T follicular helper cell (primary cell): ENCODE measurements around the gene ZDBF2.
"Not testable (repeated sequence)": the region's sequence is repeated elsewhere in the genome, so short reads cannot be mapped to it uniquely, and the experiment has no call there.

ENCODE experiments used
- DNase-seq: peaks from one replicate; pipeline ENCODE4 v3.0.0-alpha.2; 2020; ENCODE audit warnings: low read depth

Gene ZDBF2

DNA sequence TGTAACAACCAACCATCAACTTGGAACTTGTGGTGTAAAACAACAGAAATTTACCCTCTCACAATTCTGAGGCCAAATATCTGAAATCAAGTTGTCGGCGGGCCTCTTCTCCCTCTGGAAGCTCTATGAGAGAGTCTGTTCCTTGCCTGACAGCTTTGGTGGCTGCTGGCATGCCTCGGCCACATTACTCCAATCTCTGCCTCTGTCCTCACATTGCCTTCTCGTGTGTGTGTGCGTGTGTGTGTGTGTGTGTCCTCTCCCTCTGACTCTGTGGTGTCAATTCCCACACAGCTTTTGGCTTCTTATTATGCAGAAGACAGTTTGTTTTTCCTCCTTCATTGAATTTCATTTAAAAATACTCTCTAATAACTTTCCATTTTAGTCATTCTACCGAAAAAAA is 50.4 kb downstream of the ZDBF2 start:
- no peak for DNase-seq

DNA sequence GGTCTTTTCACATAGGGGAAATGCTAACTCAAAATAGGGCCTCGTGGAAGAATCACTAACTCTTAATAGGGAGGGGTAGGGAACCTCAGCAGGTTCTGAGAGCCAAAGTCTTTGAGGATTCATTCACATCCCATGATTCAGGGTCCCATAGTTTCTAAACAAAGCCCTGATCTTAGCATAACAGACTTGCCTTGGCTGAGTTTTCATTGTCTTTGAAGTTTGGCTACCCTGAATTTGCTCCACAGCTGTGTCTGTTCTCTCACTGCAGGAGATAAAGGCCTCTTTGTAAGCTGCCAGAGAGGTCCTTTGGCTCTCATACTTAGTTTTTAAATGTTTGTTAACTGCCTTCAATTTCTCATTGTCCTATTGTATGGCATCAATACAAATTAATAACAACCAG is 54.5 kb downstream of the ZDBF2 start:
- no peak for DNase-seq

DNA sequence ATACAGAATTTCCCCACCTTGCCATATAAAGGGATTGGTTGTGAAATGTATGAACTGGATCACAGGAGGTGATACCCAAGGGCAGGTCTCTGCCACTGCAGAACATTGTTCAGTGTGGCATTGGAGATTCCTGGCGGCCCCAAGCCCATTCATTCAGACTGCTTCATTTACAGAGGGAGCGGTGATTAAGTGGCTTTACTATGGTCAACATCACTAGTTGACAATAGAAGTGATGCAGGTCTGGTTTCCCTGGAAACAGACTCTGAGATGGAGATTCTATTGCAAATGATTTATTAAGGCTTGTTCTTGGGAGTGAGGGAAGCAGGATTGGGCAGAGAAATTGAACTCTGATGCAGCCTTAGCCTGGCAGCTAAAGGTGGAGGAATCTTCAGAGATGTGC is 62.4 kb downstream of the ZDBF2 start:
- no peak for DNase-seq

DNA sequence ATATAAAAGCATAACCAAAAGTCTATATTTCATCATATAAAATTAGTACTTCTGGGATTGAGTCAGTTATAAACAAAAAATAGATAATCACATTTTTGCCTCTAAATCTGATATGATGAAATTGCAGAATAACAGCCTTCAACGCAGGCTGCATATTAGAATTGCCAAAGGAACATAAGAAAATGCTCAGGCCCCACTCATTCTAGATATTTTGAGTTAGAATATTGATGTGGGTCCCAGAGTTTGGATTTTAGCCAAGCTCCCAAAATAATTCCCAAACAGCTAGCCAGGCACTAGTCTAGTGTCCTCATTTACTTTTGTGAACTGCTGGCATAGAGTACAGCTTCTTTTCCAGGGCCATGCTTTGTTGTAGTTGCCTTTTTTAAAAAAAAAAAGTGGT is 63.5 kb downstream of the ZDBF2 start:
- DNase-seq = no peak

DNA sequence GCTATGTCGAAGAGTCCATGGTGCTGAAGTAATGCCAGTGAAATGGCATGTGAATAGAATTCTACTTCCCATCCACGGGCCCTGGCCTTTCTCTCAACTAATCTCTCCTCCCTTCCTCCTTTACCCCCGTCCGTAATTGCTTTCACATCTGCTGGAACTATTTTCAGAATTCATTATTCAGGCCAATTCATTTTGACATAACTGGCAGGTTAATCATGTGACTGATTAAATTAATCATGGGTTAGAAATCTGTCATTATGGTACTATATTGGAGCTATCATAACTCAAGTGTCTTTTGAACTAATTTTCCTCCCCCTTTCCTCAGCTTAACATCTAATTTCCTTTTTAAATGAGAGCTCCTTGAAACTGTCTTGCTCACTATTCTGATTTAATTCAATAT is 66.9 kb downstream of the ZDBF2 start:
- DNase-seq = no peak

DNA sequence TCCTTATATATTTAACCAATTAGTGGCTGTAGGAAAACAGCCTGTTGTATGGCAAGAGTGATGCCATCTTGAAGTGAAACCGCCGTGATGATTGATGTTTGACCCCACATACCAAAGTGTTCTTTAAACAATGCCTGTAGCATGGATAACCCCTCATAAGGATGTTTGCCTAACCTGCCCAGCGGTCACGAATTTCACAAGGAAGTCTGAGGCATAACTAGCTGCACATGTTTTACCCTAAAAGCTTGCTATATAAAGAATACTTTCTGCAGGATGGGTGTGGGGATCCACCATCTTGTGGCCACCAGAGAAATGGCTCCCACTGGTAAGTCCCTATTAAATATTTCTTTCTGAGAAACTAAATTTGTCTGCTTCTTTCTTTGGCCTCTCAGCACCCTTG is 68.7 kb downstream of the ZDBF2 start:
- no peak for DNase-seq

DNA sequence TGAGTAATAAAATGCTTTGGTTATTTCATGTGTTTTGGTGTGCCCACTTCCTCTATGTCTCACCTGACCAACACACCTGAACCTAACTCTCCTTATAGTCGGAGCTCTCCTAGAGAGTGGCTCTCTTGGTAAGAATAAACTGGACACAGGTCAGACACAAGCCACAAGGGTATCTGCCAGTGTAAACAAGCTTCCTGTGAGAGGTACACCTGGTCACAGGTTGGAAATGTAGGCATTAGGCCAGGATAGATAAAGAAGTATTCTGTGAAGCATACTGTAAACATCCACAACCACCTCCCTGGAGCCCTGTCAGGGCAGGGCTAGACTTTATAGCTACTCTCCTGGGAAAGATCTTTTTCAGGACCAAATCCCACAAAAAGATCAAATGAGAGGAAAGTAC is 69.4 kb downstream of the ZDBF2 start:
- no peak for DNase-seq

DNA sequence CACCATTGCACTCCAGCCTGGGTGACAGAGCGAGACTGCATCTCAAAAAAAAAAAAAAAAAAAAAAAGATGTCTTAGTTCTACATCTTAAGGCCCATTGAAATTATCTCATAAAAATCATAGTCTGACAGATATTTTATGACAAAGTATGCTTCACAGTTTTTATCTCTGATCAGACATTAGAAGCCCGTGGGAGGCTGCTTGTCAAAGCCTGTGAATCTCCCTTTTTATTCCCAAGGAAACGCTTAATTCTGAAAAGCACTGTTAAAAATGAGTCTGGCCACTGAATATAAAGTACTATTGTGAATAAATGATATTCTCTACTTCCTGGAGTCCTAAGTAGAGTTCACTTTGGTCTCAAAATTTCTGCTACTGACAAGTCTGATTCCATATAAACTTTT is 71.1 kb downstream of the ZDBF2 start:
- no peak for DNase-seq

DNA sequence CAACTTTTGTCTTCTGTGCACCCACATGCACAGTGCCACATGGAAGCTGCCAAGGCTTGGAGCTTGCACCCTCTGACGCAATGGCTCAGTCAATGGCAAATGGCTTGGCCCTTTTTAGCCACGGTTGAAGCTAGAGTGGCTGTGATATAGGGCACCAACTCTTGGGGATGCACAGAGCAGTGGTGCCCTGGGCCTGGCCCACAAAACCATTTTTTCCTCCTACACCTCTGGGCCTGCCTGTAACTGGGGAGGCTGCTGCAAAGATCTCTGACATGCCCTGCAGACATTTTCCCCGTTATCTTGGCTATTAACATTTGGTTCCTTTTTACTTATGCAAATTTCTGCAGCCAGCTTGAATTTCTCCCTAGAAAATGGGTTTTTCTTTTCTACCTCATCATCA is 74.9 kb downstream of the ZDBF2 start:
- no peak for DNase-seq

DNA sequence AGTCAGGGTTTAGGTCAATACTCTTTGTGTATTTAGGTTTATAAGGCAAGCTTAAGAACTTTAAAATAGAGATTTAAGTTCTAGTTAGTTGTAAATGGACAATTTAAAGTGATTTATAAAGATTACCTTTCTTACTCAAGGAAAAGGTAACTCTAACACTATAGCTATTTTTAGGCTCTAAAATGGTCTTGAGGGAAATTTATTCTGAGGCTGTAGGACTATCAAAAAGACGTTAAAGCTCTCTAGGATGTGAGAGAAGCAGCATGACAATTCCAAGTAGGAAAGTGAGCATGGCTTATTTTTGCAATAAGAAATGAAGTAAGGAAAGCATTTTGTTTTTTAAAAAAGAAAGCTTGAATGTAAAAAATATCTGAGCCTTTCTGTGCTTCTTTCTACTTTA is 78.1 kb downstream of the ZDBF2 start:
- no peak for DNase-seq

DNA sequence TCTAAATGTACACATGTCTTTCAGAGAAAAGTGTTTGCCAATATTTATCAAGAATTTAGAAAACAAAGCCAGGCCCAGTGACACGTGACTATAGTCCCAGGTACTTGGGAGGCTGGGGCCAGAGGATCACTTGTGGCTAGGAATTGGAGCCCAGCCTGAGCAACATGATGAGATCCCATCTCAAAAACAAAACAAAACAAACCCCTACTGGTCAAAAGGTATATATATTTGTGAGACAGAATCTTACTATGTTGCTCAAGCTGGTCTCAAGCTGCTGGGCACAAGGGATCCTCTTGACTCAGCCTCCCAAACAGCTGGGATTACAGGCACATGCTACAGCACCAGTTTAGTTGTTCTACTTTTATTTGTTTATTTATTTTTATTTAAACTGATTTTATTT is 79.2 kb downstream of the ZDBF2 start:
- no peak for DNase-seq

DNA sequence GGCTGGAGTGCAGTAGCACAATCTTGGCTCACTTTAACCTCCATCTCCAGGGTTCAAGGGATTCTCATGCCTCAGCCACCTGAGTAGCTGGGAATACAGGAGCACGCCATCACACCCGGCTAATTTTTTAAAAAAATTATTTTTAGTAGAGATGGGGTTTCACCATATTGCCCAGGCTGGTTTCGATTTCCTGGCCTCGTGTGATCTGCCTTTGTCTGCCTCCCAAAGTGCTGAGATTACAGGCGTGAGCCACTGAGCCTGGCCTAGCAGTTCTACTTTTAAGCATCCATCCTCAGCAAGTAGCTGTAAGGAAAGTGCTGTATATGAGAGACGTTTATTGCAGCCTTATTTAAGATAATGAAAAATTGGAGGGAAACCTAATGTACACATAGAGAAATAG is 79.7 kb downstream of the ZDBF2 start:
- DNase-seq = no peak

DNA sequence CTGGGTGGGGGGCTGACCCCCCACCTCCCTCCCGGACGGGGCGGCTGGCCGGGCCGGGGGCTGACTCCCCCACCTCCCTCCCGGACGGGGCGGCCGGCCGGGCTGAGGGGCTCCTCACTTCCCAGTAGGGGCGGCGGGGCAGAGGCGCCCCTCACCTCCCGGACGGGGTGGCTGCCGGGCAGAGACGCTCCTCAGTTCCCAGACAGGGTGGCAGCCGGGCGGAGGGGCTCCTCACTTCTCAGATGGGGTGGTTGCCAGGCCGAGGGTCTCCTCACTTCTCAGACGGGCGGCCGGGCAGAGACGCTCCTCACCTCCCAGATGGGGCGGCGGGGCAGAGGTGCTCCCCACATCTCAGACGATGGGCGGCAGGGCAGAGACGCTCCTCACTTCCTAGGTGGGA is 82.4 kb downstream of the ZDBF2 start:
- DNase-seq = not testable (repeated sequence)

DNA sequence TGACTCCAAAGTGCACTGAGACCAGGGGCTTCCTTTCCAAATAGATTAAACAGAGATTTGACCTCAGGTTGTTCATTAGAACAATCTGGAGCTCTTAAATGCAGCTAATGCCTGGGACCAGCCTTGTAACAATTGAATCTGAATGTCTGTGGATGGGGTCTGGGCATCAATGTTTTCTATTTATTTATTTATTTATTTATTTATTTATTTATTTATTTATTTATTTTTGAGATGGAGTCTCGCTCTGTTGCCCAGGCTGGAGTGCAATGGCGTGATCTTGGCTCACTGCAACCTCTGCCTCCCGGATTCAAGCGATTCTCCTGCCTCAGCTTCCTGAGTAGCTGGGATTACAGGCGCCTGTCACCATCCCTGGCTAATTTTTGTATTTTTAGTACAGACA is 86.4 kb downstream of the ZDBF2 start:
- not testable (repeated sequence) for DNase-seq

DNA sequence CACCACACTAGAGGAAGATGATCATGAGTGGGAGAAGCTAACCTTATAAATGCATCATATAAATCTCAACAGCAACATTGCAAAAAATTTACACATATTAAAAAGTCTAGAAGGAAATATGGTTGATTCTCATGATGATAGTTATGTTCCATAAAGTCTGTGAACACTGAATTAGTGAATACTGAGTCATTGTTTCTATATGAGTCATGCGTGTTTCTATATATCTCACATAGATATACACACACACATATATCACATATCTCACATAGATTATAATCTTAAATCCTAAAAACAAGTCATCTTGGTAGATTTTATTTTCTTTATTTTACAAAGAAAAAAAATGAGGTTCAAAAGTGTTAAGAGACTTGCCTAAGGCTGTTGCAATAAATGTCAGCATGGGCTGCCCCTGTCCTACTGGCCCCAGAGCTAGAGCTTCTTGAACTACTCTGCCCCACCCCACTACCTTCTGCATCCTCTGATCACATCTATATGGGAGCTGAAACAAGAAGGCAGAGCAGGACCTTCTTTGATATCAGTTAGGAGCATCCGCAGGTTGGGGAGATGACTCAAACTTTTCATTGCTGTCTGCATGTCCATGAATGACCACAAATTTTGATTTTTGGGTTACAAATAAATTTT is 87.1 kb downstream of the ZDBF2 start:
- DNase-seq = no peak
